ENCODE data around the gene LPIN2. TPM values are rescaled to one million over a fixed set of nuclear protein-coding genes. Genes with fewer than 3 reads are reported as not detected.
"Not testable (repeated sequence)": the region's sequence is repeated elsewhere in the genome, so short reads cannot be mapped to it uniquely, and the experiment has no call there.

LPIN2 gene
- total and polyA plus RNA-seq, 3 donors from 2014 or later = 56.0 to 141 (median 109) TPM

DNA sequence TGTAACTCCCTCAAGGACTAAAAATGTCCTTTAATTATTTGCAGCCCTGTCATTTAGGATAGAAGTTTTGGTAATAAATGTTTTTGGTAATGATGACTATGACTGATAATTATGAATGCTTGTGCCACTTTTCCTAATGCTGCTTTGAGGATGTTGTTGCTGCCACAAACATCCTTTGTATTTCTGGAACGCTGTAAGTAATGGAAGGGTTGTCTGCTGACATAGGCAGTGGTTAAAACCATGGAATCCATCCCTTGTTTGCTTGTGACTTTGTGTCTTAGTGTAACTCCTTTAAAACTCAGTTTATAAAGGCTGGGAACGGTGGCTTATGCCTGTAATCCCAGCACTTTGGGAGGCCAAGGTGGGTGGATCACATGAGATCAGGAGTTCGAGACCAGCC is 19.8 kb upstream of the LPIN2 start:
- no peaks in the 10 kb centered on the region for H3K27me3 ChIP-seq
- H3K27ac ChIP-seq = no peak overlapping the region
- no peak for TF ChIP-seq POLR2A (IDR thresholded peaks at IDR 0.05)
- TF ChIP-seq CTCF (IDR thresholded peaks at IDR 0.05) = no peak
- 90 to 91% methylated on average over 3 of the region's 3 CpGs for WGBS, 2 donors
- H3K36me3 ChIP-seq (ENCODE audit: low read depth, missing control alignments) = no peaks in the 10 kb centered on the region
- H3K4me1 ChIP-seq = peaks cover 24% of the 10 kb centered on the region
- H3K9me3 ChIP-seq = no peaks in the 10 kb centered on the region
- H3K4me3 ChIP-seq = no peak overlapping the region
- intact Hi-C loops (cut with DNase I; ENCODE audit: low total_unique reads) = no loop called here
- no peak for DNase-seq

DNA sequence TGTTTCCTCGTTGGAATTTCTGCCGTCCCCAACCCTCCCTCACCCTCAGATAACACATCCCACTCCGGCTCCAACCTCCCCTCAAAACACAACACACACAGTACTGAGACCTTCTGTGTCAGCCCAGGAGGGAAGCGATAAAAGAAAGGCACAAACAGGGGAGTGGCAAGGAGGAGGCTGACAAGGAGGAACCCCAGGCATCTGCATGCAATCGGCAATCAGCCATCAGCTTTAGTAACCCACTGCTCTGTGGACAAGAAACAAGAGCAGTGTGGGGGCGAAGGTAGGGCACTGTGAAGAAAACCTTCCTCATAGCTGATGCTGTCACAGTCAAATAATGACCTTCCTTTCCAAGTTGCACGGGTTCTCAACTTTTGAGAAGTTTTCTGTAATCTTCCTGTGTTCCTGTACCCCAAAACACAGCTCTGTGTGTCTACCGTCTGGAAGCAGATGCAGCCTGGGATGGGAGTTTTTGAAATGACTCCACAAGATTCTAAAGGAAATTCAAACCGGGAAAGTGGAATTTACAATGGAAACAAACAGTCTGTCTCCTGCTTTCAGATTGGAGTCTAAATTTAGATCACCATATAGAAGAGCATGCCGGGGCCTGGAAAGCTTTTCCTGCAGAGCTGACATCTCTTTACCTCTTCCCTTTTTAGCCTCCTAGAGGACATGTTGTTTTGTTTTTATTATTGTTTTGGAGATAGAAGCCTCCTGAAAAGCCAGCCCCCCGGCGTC is 16.4 kb upstream of the LPIN2 start:
- intact Hi-C loops (cut with DNase I; ENCODE audit: low total_unique reads) = no loop called here
- TF ChIP-seq POLR2A (IDR thresholded peaks at IDR 0.05) (no peak), CTCF (IDR thresholded peaks at IDR 0.05) (no peak)
- 19 to 28% methylated on average over 12 of the region's 12 CpGs for WGBS, 2 donors
- DNase-seq = peak; percentile 87
- H3K27me3 ChIP-seq = no peaks in the 10 kb centered on the region
- H3K4me3 ChIP-seq = no peak overlapping the region
- H3K4me1 ChIP-seq = peaks cover 46% of the 10 kb centered on the region
- H3K36me3 ChIP-seq (ENCODE audit: low read depth, missing control alignments) = no peaks in the 10 kb centered on the region
- peak overlapping the region; percentile 53 to 79 for H3K27ac ChIP-seq
- no peaks in the 10 kb centered on the region for H3K9me3 ChIP-seq

DNA sequence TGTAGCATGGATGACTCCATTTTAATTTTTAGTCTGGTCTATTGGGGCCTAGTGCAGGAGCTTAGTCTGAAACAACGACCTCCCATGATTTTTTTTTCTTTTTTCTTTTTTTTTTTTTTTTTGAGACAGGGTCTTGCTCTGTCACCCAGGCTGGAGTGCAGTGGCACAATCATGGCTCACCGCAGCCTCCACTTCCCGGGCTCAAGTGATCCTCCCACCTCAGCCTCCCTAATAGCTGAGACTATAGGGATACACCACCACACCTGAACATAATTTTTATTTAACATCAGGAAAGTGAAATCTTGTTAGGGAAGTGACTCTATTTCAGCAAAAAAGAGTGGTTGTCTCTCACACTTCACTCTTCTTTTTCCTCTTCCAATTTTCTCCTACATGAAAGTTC is 15.2 kb upstream of the LPIN2 start:
- DNase-seq; H3K9me3 ChIP-seq; H3K4me3 ChIP-seq; H3K27me3 ChIP-seq; intact Hi-C loops (cut with DNase I; ENCODE audit: low total_unique reads); H3K36me3 ChIP-seq (ENCODE audit: low read depth, missing control alignments): not testable (repeated sequence)
- H3K4me1 ChIP-seq = peaks cover 46% of the 10 kb centered on the region
- WGBS, 2 donors = 52 to 53% methylated on average over 3 of the region's 3 CpGs
- H3K27ac ChIP-seq = peak overlapping the region; percentile 53 to 79

GRCh38 chr18:3027370-3027891 is 14.5 kb upstream of the LPIN2 start:
- DNase-seq = no peak
- intact Hi-C loops (cut with DNase I; ENCODE audit: low total_unique reads) = no loop called here
- TF ChIP-seq POLR2A (IDR thresholded peaks at IDR 0.05) (no peak), CTCF (IDR thresholded peaks at IDR 0.05) (no peak)
- Histone ChIP-seq H3K9me3 (no peaks in the 10 kb centered on the region), H3K4me1 (peaks cover 46% of the 10 kb centered on the region), H3K36me3 (ENCODE audit: low read depth, missing control alignments) (no peaks in the 10 kb centered on the region), H3K27ac (peak overlapping the region; percentile 53 to 79), H3K27me3 (no peaks in the 10 kb centered on the region), H3K4me3 (no peak overlapping the region)
- WGBS, 2 donors = 13 to 24% methylated on average over 11 of the region's 11 CpGs

GRCh38 chr18:3025544-3025943 is 12.6 kb upstream of the LPIN2 start:
- Histone ChIP-seq H3K4me1 (peaks cover 46% of the 10 kb centered on the region), H3K9me3 (no peaks in the 10 kb centered on the region), H3K27ac (peak overlapping the region; percentile 1 to 53), H3K36me3 (ENCODE audit: low read depth, missing control alignments) (no peaks in the 10 kb centered on the region), H3K27me3 (no peaks in the 10 kb centered on the region), H3K4me3 (no peak overlapping the region)
- TF ChIP-seq CTCF (IDR thresholded peaks at IDR 0.05) = no peak
- no peak for TF ChIP-seq POLR2A (IDR thresholded peaks at IDR 0.05)
- intact Hi-C loops (cut with DNase I; ENCODE audit: low total_unique reads) = no loop called here
- WGBS, 2 donors = 59 to 86% methylated on average over 2 of the region's 2 CpGs
- no peak for DNase-seq

GRCh38 chr18:3023603-3024002 is 10.7 kb upstream of the LPIN2 start:
- H3K4me3 ChIP-seq; H3K27me3 ChIP-seq; DNase-seq; H3K36me3 ChIP-seq (ENCODE audit: low read depth, missing control alignments); intact Hi-C loops (cut with DNase I; ENCODE audit: low total_unique reads); H3K27ac ChIP-seq; H3K9me3 ChIP-seq: not testable (repeated sequence)
- H3K4me1 ChIP-seq = peaks cover 30% of the 10 kb centered on the region
- WGBS, 2 donors = 86 to 89% methylated on average over 2 to 3 of the region's 5 CpGs

Measured in testis (tissue), 3 donors.